Hematopoietic multipotent progenitor cell treated with erythropoietin and hydrocortisone succinate and interleukin-3 and kit ligand, for 15 days (in vitro differentiated cells): Measurements from ENCODE around the gene SLC6A18.

ENCODE experiments used
- DNase-seq: peaks from one replicate; pipeline ENCODE4 v3.0.0-alpha.2; 2015; ENCODE audit warnings: low spot score

The SLC6A18 gene

GRCh38 chr5:1232780-1233179 lies 7.6 kb downstream of the SLC6A18 start:
- DNase-seq: no peak

GRCh38 chr5:1235379-1235778 lies 10.2 kb downstream of the SLC6A18 start:
- peak; percentile 7 for DNase-seq

- no peak for DNase-seq
Measured at GRCh38 chr5:1235838-1236237, 10.7 kb downstream of the SLC6A18 start.

- DNase-seq: no peak
Measured at GRCh38 chr5:1239505-1240251, 14.5 kb downstream of the SLC6A18 start.

GRCh38 chr5:1240496-1241260 lies 15.5 kb downstream of the SLC6A18 start:
- no peak for DNase-seq

- no peak for DNase-seq
Measured at GRCh38 chr5:1241509-1242080, 16.4 kb downstream of the SLC6A18 start.

- DNase-seq: no peak
Measured at GRCh38 chr5:1242733-1243486, 17.7 kb downstream of the SLC6A18 start.

GRCh38 chr5:1243487-1244130 lies 18.4 kb downstream of the SLC6A18 start:
- no peak for DNase-seq

GRCh38 chr5:1244255-1244654 lies 19.1 kb downstream of the SLC6A18 start:
- DNase-seq: no peak

- no peak for DNase-seq
Measured at GRCh38 chr5:1244976-1245375, 19.8 kb downstream of the SLC6A18 start.

GRCh38 chr5:1245905-1246576 lies 20.9 kb downstream of the SLC6A18 start:
- DNase-seq: no peak

- DNase-seq: no peak
Measured at GRCh38 chr5:1246711-1247431, 21.7 kb downstream of the SLC6A18 start.

- no peak for DNase-seq
Measured at GRCh38 chr5:1247811-1248210, 22.6 kb downstream of the SLC6A18 start.

GRCh38 chr5:1249366-1250280 lies 24.4 kb downstream of the SLC6A18 start:
- DNase-seq: no peak

GRCh38 chr5:1251678-1252580 lies 26.7 kb downstream of the SLC6A18 start:
- no peak for DNase-seq

- no peak for DNase-seq
Measured at GRCh38 chr5:1252681-1253080, 27.5 kb downstream of the SLC6A18 start.

GRCh38 chr5:1253456-1254105 lies 28.4 kb downstream of the SLC6A18 start:
- no peak for DNase-seq

- no peak for DNase-seq
Measured at GRCh38 chr5:1254196-1254595, 29.0 kb downstream of the SLC6A18 start.
